Stimulated activated CD8-positive, alpha-beta memory T cell treated with anti-CD3 and anti-CD28 coated beads, Interleukin-15, amount 100 ng/mL, for 24 hours (primary cell): ENCODE data around the gene RHOBTB3.
"Not testable (repeated sequence)": the region's sequence is repeated elsewhere in the genome, so short reads cannot be mapped to it uniquely, and the experiment has no call there.

Source experiments
- DNase-seq: peaks from one replicate; pipeline ENCODE4 v3.0.0-alpha.2; 2020; ENCODE audit warnings: low read depth

Gene RHOBTB3

GRCh38 chr5:95821110-95822021, 90.2 kb downstream of the RHOBTB3 start:
- no peak for DNase-seq

GRCh38 chr5:95822043-95822541, 91.0 kb downstream of the RHOBTB3 start:
- no peak for DNase-seq

- no peak for DNase-seq
These were observed 91.5 kb downstream of the RHOBTB3 start, which contains the start of gene GLRX for GRCh38 chr5:95822542-95823181. Gene GLRX (minus strand): TSS chr5:95822726. CDS start chr5:95822662, 64 bp downstream.

- no peak for DNase-seq
These were observed 92.1 kb downstream of the RHOBTB3 start for GRCh38 chr5:95823218-95823737.

GRCh38 chr5:95823738-95824609, 92.8 kb downstream of the RHOBTB3 start:
- no peak for DNase-seq

GRCh38 chr5:95824747-95825146, 93.6 kb downstream of the RHOBTB3 start:
- DNase-seq: no peak

GRCh38 chr5:95825495-95825894, 94.4 kb downstream of the RHOBTB3 start:
- no peak for DNase-seq

GRCh38 chr5:95826949-95827891, 96.1 kb downstream of the RHOBTB3 start:
- DNase-seq: no peak

- DNase-seq: no peak
These were observed 96.7 kb downstream of the RHOBTB3 start for GRCh38 chr5:95827892-95828246.

- no peak for DNase-seq
These were observed 99.1 kb downstream of the RHOBTB3 start for GRCh38 chr5:95830226-95830625.

- DNase-seq: no peak
These were observed 101.5 kb downstream of the RHOBTB3 start for GRCh38 chr5:95832664-95833063.

- DNase-seq: no peak
These were observed 104.7 kb downstream of the RHOBTB3 start for GRCh38 chr5:95835682-95836385.

GRCh38 chr5:95836544-95836943, 105.4 kb downstream of the RHOBTB3 start:
- no peak for DNase-seq

GRCh38 chr5:95836971-95837370, 105.8 kb downstream of the RHOBTB3 start:
- not testable (repeated sequence) for DNase-seq

- DNase-seq: no peak
These were observed 106.4 kb downstream of the RHOBTB3 start for GRCh38 chr5:95837492-95837891.

- no peak for DNase-seq
These were observed 106.9 kb downstream of the RHOBTB3 start for GRCh38 chr5:95838001-95838520.

- DNase-seq: no peak
These were observed 107.4 kb downstream of the RHOBTB3 start for GRCh38 chr5:95838556-95838955.

GRCh38 chr5:95839658-95840057, 108.5 kb downstream of the RHOBTB3 start:
- no peak for DNase-seq

- DNase-seq: no peak
These were observed 110.0 kb downstream of the RHOBTB3 start for GRCh38 chr5:95840956-95841705.
